Mucosa of stomach (tissue), 1 donor: ENCODE results near the gene ZNF142.

ENCODE experiments used
- H3K27me3 ChIP-seq: one replicate; pipeline ENCODE4 v1.7.0; 2013; ENCODE audit warnings: mild to moderate bottlenecking, low read length; ENCODE audit not compliant: control insufficient read depth, insufficient read depth
- H3K36me3 ChIP-seq: one replicate; pipeline ENCODE4 v1.7.0; 2013; ENCODE audit warnings: low read length; ENCODE audit not compliant: control insufficient read depth, insufficient read depth
- H3K4me1 ChIP-seq: one replicate; pipeline ENCODE4 v1.7.0; 2013; ENCODE audit warnings: mild to moderate bottlenecking, low read length; ENCODE audit not compliant: control insufficient read depth, insufficient read depth
- H3K4me3 ChIP-seq: one replicate; pipeline ENCODE4 v1.7.0; 2013; ENCODE audit warnings: low read length
- H3K9ac ChIP-seq: one replicate; pipeline ENCODE4 v1.7.0; 2013; ENCODE audit warnings: mild to moderate bottlenecking, low read length, moderate library complexity
- H3K9me3 ChIP-seq: one replicate; pipeline ENCODE4 v1.7.0; 2013; ENCODE audit warnings: mild to moderate bottlenecking, low read length, moderate library complexity; ENCODE audit not compliant: control insufficient read depth
- donor health status: Pancreatic carcinoma.

ZNF142 gene

GRCh38 chr2:218643751-218644310 lies 15.6 kb downstream of the ZNF142 start:
- Histone ChIP-seq H3K27me3 (no peaks in the 10 kb centered on the region), H3K9ac (no peak overlapping the region), H3K4me1 (no peaks in the 10 kb centered on the region), H3K36me3 (peaks cover 24% of the 10 kb centered on the region), H3K4me3 (no peak overlapping the region), H3K9me3 (no peaks in the 10 kb centered on the region)

- Histone ChIP-seq H3K36me3 (peaks cover 31% of the 10 kb centered on the region), H3K9ac (no peak overlapping the region), H3K4me3 (no peak overlapping the region), H3K4me1 (no peaks in the 10 kb centered on the region), H3K27me3 (no peaks in the 10 kb centered on the region), H3K9me3 (no peaks in the 10 kb centered on the region)
These were observed 16.6 kb downstream of the ZNF142 start for GRCh38 chr2:218642786-218643185.

GRCh38 chr2:218642121-218642656 lies 17.2 kb downstream of the ZNF142 start:
- Histone ChIP-seq H3K4me1 (no peaks in the 10 kb centered on the region), H3K4me3 (no peak overlapping the region), H3K9me3 (no peaks in the 10 kb centered on the region), H3K36me3 (peaks cover 31% of the 10 kb centered on the region), H3K9ac (no peak overlapping the region), H3K27me3 (no peaks in the 10 kb centered on the region)

DNA sequence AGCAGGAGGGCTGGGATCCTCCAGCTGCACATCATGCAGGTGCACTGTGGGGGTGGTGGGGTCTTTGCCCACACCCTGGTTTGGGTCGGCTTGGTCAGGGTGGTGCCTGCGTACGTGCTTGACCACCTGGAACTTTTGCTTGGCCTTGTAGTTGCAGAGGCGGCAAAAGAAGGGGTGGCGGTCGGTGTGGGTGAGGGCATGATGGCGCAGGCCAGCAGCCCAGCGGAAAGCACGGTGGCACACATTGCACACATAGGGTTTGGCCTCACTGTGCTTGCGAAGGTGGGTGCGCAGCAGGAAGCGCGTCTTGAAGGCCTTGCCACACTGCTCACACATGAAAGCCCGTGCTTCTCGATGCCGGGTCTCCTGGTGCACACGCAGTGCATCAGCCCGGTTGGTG lies 21.1 kb downstream of the ZNF142 start:
- H3K9me3 ChIP-seq = no peaks in the 10 kb centered on the region
- no peaks in the 10 kb centered on the region for H3K4me1 ChIP-seq
- no peaks in the 10 kb centered on the region for H3K27me3 ChIP-seq
- peaks cover 20% of the 10 kb centered on the region for H3K36me3 ChIP-seq
- H3K4me3 ChIP-seq = no peak overlapping the region
- H3K9ac ChIP-seq = no peak overlapping the region

GRCh38 chr2:218635719-218636118 lies 23.7 kb downstream of the ZNF142 start:
- H3K27me3 ChIP-seq = no peaks in the 10 kb centered on the region

GRCh38 chr2:218631837-218632236 lies 27.6 kb downstream of the ZNF142 start:
- H3K9ac ChIP-seq = no peak overlapping the region
- no peaks in the 10 kb centered on the region for H3K27me3 ChIP-seq
- H3K9me3 ChIP-seq = no peaks in the 10 kb centered on the region
- peaks cover 6% of the 10 kb centered on the region for H3K36me3 ChIP-seq
- H3K4me1 ChIP-seq = no peaks in the 10 kb centered on the region
- H3K4me3 ChIP-seq = no peak overlapping the region

More at GRCh38 chr2:218635719-218636118, 23.7 kb downstream of the ZNF142 start:
- H3K4me1 ChIP-seq = no peaks in the 10 kb centered on the region
- no peak overlapping the region for H3K9ac ChIP-seq
- no peak overlapping the region for H3K4me3 ChIP-seq
- peaks cover 20% of the 10 kb centered on the region for H3K36me3 ChIP-seq
- no peaks in the 10 kb centered on the region for H3K9me3 ChIP-seq

DNA sequence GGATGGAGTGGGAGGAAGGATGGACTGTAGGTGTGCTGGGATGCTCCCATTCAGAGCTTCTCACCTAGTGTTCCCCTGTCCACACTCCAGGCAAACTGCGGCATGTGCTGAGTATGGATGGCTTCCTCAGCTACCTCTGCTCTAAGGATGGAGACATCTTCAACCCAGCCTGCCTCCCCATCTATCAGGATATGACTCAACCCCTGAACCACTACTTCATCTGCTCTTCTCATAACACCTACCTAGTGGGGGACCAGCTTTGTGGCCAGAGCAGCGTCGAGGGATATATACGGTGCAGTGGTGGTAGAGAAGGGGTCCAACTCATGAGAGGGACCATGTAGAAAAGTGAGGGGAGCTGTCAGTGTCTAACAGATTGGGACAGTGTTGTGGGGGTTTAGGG lies 31.5 kb downstream of the ZNF142 start:
- Histone ChIP-seq H3K27me3 (no peaks in the 10 kb centered on the region), H3K4me3 (no peak overlapping the region), H3K4me1 (no peaks in the 10 kb centered on the region), H3K9me3 (no peaks in the 10 kb centered on the region), H3K36me3 (no peaks in the 10 kb centered on the region), H3K9ac (no peak overlapping the region)

- no peaks in the 10 kb centered on the region for H3K9me3 ChIP-seq
- no peak overlapping the region for H3K4me3 ChIP-seq
- H3K27me3 ChIP-seq = no peaks in the 10 kb centered on the region
- H3K4me1 ChIP-seq = no peaks in the 10 kb centered on the region
- no peaks in the 10 kb centered on the region for H3K36me3 ChIP-seq
- no peak overlapping the region for H3K9ac ChIP-seq
These were observed 33.1 kb downstream of the ZNF142 start for GRCh38 chr2:218626369-218626768.

GRCh38 chr2:218623366-218623705 lies 36.1 kb downstream of the ZNF142 start:
- Histone ChIP-seq H3K4me3 (no peak overlapping the region), H3K9me3 (no peaks in the 10 kb centered on the region), H3K27me3 (no peaks in the 10 kb centered on the region), H3K9ac (no peak overlapping the region), H3K36me3 (no peaks in the 10 kb centered on the region), H3K4me1 (no peaks in the 10 kb centered on the region)

GRCh38 chr2:218622606-218623365 lies 36.6 kb downstream of the ZNF142 start:
- Histone ChIP-seq H3K4me1 (no peaks in the 10 kb centered on the region), H3K9me3 (no peaks in the 10 kb centered on the region), H3K9ac (no peak overlapping the region), H3K27me3 (no peaks in the 10 kb centered on the region), H3K4me3 (no peak overlapping the region), H3K36me3 (no peaks in the 10 kb centered on the region)

GRCh38 chr2:218621007-218621406 lies 38.4 kb downstream of the ZNF142 start:
- no peaks in the 10 kb centered on the region for H3K4me1 ChIP-seq
- no peak overlapping the region for H3K4me3 ChIP-seq
- no peaks in the 10 kb centered on the region for H3K36me3 ChIP-seq
- H3K27me3 ChIP-seq = no peaks in the 10 kb centered on the region
- no peaks in the 10 kb centered on the region for H3K9me3 ChIP-seq
- H3K9ac ChIP-seq = no peak overlapping the region

- no peaks in the 10 kb centered on the region for H3K9me3 ChIP-seq
- H3K9ac ChIP-seq = no peak overlapping the region
- no peaks in the 10 kb centered on the region for H3K27me3 ChIP-seq
These were observed 41.1 kb downstream of the ZNF142 start for GRCh38 chr2:218618102-218618860.

More at GRCh38 chr2:218618102-218618860, 41.1 kb downstream of the ZNF142 start:
- H3K36me3 ChIP-seq = no peaks in the 10 kb centered on the region
- no peak overlapping the region for H3K4me3 ChIP-seq
- H3K4me1 ChIP-seq = no peaks in the 10 kb centered on the region
